Stimulated activated CD4-positive, alpha-beta T cell treated with anti-CD3 and anti-CD28 coated beads, Interleukin-1b, Interleukin-23, amount 100 ng/mL, for 48 hours (primary cell): ENCODE measurements around the gene GRM5.
"Not testable (repeated sequence)": the region's sequence is repeated elsewhere in the genome, so short reads cannot be mapped to it uniquely, and the experiment has no call there.

Source experiments
- DNase-seq: peaks from one replicate; pipeline ENCODE4 v3.0.0-alpha.2; 2020

Gene GRM5

GRCh38 chr11:88484873-88485621 lies 580.7 kb downstream of the GRM5 start:
- DNase-seq = peak; percentile 15

- DNase-seq = no peak
Measured at GRCh38 chr11:88482871-88483301, 582.9 kb downstream of the GRM5 start.

DNA sequence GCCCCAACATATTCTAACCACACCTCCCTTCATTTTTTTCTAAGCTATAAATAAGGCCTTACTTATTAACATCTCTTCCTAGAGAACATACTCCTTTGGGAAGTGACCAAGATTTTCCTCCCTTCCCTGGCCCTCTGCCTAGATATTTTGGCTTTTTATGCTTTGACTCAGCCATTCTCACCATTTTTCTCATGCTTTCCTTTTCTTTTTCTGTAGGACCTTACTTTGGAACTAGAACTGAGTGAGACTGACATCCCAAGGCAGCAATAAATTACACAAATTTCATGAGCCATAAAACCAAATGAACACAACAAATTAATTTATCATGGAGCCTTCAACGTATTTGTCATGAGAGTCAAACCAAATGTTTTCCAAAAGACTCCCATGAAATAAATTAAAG lies 585.6 kb downstream of the GRM5 start:
- DNase-seq = no peak

- DNase-seq = no peak
Measured at GRCh38 chr11:88478136-88478815, 587.5 kb downstream of the GRM5 start.

DNA sequence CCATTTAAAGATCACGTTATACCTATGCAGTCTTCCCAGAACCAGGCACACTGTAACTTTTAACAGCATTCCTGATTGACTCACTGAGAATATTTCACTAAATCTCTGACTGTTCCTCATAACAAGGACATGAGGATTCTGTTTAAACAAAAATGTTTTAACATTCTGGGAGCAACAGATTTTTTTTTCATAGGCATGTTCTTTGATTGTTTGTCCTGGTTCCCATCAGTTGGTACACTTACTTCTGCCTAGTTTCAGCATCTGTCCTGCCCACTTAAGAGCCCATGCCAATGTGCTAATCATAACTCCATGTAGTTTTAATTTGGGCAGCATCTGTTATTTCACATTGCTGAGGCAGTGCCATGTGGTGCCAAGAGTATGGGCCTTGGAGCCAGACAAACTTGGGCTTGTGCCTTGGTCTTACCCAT lies 589.8 kb downstream of the GRM5 start:
- DNase-seq = no peak

DNA sequence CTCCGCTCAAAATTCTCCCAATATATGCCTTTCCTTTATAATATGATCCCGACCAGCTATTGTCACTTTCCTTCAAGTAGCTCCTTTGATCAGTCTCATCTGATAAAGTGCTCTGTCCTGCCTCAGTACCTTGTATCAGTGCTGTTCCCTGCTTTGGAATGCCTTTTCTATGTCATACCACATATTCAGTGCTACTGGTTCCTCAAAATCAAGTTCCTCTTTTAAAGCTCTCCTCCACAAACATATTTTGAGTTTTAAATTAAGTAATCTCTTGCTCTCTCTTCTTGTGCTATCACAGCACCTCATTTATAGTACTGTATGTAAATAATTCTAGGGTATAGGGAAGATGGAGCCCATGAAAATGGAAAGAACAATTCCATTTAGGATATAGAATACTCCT lies 591.1 kb downstream of the GRM5 start:
- no peak for DNase-seq

GRCh38 chr11:88469561-88470225 lies 596.1 kb downstream of the GRM5 start:
- DNase-seq = no peak

- no peak for DNase-seq
Measured at GRCh38 chr11:88464528-88464927, 601.3 kb downstream of the GRM5 start.

DNA sequence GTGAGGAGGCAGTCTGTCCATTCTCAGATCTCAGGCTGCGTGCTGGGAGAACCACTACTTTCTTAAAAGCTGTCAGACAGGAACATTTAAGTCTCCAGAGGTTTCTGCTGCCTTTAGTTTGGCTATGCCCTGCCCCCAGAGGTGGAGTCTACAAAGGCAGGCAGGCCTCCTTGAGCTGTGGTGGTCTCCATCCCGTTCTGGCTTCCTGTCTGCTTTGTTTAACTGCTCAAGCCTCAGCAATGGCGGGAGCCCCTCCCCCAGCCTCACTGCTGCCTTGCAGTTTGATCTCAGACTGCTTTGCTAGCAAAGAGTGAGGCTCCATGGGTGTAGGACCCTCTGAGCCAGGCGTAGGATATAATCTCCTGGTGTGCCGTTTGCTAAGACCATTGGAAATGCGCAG lies 602.5 kb downstream of the GRM5 start:
- not testable (repeated sequence) for DNase-seq

- not testable (repeated sequence) for DNase-seq
Measured at GRCh38 chr11:88458047-88458446, 607.7 kb downstream of the GRM5 start.

DNA sequence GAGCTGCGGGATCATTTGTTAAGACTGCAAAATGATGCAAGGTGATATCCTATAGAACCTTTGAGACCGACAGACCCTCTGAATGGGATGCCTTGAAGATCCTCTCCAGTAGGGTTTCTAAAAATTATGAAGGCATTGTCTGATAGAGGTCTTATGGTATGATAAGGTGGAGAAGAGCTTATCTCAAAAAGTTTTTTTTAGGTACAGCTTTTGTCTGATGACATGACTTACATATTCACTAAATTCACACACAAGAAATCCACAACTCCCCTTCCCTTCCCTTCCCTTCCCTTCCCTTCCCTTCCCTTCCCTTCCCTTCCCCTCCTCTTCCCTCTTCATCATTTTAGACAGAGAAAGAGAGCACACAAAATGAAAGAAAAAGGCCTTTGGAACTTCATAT lies 609.8 kb downstream of the GRM5 start:
- no peak for DNase-seq

GRCh38 chr11:88454881-88455280 lies 610.9 kb downstream of the GRM5 start:
- DNase-seq = no peak
